GM18873 (cell line): Measurements from ENCODE around the gene SLC25A39.
"Not testable (repeated sequence)": the region's sequence is repeated elsewhere in the genome, so short reads cannot be mapped to it uniquely, and the experiment has no call there.

Experiments
- ATAC-seq: cut with Tn5 transposase; IDR thresholded peaks from one replicate; pipeline ENCODE4 v1.9.1; 2021; ENCODE audit warnings: mild to moderate bottlenecking, moderate library complexity, moderate number of reproducible peaks; ENCODE audit not compliant: unreplicated experiment, low FRiP score

Gene SLC25A39

GRCh38 chr17:44335968-44336367, 11.3 kb upstream of the SLC25A39 start:
- no peak for ATAC-seq

- no peak for ATAC-seq
These were observed 10.9 kb upstream of the SLC25A39 start for GRCh38 chr17:44335564-44335963.

- ATAC-seq = no peak
These were observed 10.1 kb upstream of the SLC25A39 start for GRCh38 chr17:44334727-44335126.

GRCh38 chr17:44334315-44334714, 9.7 kb upstream of the SLC25A39 start:
- ATAC-seq = no peak

GRCh38 chr17:44333371-44333770, 8.7 kb upstream of the SLC25A39 start:
- no peak for ATAC-seq

- no peak for ATAC-seq
These were observed 6.7 kb upstream of the SLC25A39 start for GRCh38 chr17:44331249-44331760.

GRCh38 chr17:44330263-44330662, 5.6 kb upstream of the SLC25A39 start:
- ATAC-seq = not testable (repeated sequence)

GRCh38 chr17:44329516-44329915, 4.9 kb upstream of the SLC25A39 start:
- ATAC-seq = not testable (repeated sequence)

GRCh38 chr17:44327715-44328449, 3.3 kb upstream of the SLC25A39 start:
- no peak for ATAC-seq

- peak; percentile 38 for ATAC-seq
These were observed 2.3 kb upstream of the SLC25A39 start for GRCh38 chr17:44326861-44327444.

GRCh38 chr17:44324092-44324570, 492 bp downstream of the SLC25A39 start:
- peak; percentile 3 for ATAC-seq

GRCh38 chr17:44323359-44324091, 1.1 kb downstream of the SLC25A39 start:
- no peak for ATAC-seq

GRCh38 chr17:44322236-44322895, 2.3 kb downstream of the SLC25A39 start:
- ATAC-seq = no peak

- ATAC-seq = no peak
These were observed 3.1 kb downstream of the SLC25A39 start for GRCh38 chr17:44321246-44322120.

GRCh38 chr17:44320066-44320465, 4.6 kb downstream of the SLC25A39 start:
- ATAC-seq = no peak

- ATAC-seq = no peak
These were observed 6.3 kb downstream of the SLC25A39 start for GRCh38 chr17:44318077-44318892.

- no peak for ATAC-seq
These were observed 7.1 kb downstream of the SLC25A39 start for GRCh38 chr17:44317545-44317944.

- no peak for ATAC-seq
These were observed 8.6 kb downstream of the SLC25A39 start for GRCh38 chr17:44315760-44316731.
